ENCODE measurements around the gene SNRNP70.

DNA sequence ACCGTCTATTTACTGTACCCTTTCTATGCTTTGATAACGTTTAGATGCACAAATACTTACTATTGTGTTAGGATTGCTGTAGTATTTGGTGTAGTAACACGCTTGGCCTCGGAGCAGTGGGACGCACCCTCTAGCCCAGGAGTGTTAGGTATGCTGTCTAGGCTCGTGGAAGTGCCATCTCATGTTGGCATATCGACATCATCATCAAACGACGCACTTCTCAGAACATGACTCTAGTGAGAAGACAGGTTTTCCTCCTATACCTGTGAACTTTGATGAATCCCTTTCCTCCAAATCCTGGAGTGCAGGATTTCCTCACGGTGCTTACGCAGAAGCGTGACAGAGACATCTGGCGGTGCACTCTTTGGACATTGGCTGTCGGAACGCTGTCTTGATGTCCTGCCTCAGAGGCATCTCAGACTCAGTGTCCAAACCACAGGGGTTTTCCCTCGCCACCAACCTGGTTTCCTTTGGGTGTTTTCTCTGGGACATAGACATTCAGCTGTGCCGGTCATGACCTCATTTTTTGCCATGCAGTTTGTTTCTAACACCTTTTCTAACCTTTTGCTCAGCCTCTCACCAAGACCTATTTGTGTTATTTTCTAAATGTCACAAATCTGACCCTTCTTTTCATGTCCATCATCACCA, 6.3 kb downstream of the SNRNP70 start:
- no peak for TF ChIP-seq CCAR2 (optimal IDR thresholded peaks at IDR 0.05; ENCODE audit: low read depth, low read length)
- no peak for TF ChIP-seq MXI1 (IDR thresholded peaks at IDR 0.05; ENCODE audit: borderline replicate concordance, low read depth, low read length)
- no peak for TF ChIP-seq POLR2AphosphoS5 (IDR thresholded peaks at IDR 0.05; ENCODE audit: low read depth, low read length)
- TF ChIP-seq, protein P1, sequence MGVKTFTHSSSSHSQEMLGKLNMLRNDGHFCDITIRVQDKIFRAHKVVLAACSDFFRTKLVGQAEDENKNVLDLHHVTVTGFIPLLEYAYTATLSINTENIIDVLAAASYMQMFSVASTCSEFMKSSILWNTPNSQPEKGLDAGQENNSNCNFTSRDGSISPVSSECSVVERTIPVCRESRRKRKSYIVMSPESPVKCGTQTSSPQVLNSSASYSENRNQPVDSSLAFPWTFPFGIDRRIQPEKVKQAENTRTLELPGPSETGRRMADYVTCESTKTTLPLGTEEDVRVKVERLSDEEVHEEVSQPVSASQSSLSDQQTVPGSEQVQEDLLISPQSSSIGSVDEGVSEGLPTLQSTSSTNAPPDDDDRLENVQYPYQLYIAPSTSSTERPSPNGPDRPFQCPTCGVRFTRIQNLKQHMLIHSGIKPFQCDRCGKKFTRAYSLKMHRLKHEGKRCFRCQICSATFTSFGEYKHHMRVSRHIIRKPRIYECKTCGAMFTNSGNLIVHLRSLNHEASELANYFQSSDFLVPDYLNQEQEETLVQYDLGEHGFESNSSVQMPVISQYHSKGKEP (CRISPR knock-in tag; IDR thresholded peaks at IDR 0.05), result no peak
- TF ChIP-seq ZBTB7A (CRISPR knock-in tag; IDR thresholded peaks at IDR 0.05), result no peak
- TF ChIP-seq, protein P2, sequence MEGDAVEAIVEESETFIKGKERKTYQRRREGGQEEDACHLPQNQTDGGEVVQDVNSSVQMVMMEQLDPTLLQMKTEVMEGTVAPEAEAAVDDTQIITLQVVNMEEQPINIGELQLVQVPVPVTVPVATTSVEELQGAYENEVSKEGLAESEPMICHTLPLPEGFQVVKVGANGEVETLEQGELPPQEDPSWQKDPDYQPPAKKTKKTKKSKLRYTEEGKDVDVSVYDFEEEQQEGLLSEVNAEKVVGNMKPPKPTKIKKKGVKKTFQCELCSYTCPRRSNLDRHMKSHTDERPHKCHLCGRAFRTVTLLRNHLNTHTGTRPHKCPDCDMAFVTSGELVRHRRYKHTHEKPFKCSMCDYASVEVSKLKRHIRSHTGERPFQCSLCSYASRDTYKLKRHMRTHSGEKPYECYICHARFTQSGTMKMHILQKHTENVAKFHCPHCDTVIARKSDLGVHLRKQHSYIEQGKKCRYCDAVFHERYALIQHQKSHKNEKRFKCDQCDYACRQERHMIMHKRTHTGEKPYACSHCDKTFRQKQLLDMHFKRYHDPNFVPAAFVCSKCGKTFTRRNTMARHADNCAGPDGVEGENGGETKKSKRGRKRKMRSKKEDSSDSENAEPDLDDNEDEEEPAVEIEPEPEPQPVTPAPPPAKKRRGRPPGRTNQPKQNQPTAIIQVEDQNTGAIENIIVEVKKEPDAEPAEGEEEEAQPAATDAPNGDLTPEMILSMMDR (CRISPR knock-in tag; IDR thresholded peaks at IDR 0.05), result no peak
- no peak for TF ChIP-seq MEIS1 (CRISPR knock-in tag; IDR thresholded peaks at IDR 0.05; ENCODE audit: borderline replicate concordance)
